ENCODE data around the gene SELENBP1.
"Not testable (repeated sequence)": the region's sequence is repeated elsewhere in the genome, so short reads cannot be mapped to it uniquely, and the experiment has no call there.

The SELENBP1 gene

DNA sequence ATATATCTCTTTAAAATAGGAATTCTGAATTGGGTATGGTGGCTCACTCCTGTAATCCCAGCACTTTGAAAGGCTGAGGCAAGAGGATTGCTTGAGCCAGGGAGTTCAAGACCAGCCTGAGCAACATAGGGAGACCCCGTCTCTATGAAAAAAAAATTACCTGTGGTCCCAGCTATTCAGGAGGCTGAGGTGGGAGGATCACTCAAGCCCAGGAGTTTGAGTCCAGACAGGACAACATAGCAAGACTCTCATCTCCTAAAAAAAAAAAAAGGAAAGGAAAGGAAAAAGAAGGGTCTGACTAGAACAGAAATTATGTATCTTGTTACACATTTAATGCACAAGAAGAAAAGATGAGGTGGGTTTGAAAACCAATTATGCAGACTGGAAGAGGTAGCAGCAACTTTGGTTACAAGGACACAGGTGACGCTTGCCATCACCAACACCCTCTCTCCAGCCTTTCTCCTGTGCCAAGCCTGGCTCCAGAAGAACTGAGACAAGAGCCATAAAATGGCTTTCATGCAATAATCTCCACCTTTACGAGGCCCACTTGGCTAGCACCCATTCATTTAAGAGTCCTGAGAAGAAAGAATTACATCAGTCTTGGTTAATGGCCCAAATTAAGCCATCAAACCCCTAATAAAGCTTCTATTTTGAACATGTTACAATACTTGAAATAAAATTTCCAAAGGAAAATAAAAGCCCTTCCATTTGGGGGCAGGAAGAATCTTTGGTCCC is 4.8 kb upstream of the SELENBP1 start:
- DNase-seq, result no peak

DNA sequence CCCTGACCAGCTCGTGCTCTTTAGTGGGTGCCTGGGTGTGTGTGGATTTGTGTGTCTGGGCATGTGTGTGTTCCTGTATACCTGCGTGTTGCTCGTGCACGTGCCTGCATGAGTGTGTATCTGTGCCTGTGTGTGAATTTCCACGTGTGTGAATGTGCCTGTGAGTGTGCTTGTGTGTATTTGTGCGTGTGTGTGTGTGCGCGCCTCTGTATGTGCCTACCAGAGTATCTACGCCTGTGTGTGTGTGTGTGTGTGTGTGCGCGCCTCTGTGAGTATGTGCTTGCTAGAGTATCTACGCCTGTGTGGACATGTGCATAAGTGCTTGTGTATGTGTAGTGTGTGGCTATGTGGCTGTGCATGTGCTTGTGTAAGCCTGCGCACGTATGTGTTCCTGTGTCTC is 691 bp upstream of the SELENBP1 start:
- no peak for DNase-seq

DNA sequence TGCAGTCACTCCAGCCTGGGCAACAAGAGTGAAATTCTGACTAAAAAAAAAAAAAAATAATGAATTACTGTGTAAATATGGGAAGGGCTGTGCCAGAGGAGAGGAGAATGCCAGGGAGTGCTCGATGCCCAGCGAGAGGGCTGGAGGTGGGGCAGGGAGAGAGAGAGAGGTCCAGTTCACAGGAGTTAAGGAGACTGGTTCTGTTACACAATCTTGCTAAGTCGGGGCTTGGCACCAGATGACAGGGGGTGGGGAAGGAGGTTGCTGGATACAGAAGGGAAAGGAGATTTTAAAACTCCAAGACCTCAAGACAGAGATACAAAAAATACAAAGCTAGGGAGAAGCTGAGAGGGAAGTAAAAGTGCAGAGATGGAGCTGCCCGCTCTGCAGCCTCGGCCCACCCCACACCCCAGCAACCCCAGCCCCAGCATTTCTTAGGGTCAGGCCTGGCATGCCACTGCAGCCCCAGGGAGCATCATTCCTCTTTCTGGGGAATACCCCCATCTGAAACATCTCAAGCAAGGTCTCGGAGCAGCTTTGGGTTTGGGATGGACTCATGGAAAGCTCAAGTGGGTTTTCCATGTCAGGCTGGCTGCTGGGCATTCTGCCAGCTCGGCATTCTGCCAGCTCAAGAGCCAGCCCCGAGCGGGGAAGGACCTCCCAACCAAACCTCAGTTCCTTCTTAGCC is 991 bp downstream of the SELENBP1 start:
- DNase-seq, result no peak

DNA sequence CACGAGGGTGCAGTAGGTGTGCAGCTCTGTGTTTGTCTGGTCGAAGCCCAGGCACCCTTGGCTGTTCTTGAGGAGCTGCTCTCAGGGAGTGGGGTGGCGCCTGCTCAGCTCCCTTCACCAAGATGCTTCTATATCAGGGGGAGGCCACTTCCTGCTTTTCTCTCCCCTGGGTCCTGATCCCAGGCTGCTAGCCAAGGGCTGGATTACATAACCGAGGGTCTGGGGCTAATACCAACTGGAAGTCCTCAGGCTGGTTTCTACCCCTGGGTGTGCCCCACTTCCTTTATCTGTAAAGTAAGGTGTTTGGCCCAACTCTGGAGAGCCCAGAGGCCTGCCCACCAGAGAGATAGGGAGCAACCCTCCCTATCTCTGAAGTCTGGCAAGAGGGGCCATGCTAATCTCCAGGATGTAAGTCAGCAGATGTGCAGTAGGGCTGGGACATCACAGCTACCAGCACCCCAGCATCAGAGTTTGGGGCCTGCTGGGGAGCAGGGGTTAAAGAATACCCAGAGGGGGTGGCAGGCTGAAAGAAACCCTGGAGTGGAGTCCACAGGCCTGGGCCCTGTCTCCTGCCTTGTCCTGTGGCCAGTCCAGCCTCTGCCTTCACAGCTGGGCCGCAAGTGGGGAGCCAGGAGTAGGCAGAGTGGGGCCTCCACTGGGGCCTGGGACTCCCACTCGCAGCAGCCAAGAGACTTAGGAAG is 2.1 kb downstream of the SELENBP1 start:
- DNase-seq, result no peak

GRCh38 chr1:151369621-151370048 is 2.9 kb downstream of the SELENBP1 start:
- DNase-seq, result no peak

DNA sequence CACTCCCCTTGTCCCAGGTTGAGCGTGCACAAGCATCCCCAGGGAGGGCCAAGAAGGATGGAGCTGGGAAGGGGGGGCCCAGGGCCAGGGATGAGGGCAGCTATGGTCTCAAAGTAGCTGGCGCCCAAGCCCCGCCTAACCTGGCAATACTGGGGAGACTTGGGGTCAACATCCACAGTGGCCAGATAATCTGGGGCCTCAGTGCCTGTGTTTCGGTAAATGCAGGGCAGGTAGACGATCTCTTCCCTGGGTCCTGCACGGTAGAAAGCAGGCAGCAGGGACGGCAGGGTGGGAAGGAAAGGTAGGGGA is 3.2 kb downstream of the SELENBP1 start:
- DNase-seq, result no peak

GRCh38 chr1:151368393-151369301 is 3.9 kb downstream of the SELENBP1 start:
- no peak for DNase-seq

- DNase-seq, result no peak
Observed at GRCh38 chr1:151367658-151368392, 4.7 kb downstream of the SELENBP1 start.

GRCh38 chr1:151364996-151365395 is 7.5 kb downstream of the SELENBP1 start:
- DNase-seq, result no peak

DNA sequence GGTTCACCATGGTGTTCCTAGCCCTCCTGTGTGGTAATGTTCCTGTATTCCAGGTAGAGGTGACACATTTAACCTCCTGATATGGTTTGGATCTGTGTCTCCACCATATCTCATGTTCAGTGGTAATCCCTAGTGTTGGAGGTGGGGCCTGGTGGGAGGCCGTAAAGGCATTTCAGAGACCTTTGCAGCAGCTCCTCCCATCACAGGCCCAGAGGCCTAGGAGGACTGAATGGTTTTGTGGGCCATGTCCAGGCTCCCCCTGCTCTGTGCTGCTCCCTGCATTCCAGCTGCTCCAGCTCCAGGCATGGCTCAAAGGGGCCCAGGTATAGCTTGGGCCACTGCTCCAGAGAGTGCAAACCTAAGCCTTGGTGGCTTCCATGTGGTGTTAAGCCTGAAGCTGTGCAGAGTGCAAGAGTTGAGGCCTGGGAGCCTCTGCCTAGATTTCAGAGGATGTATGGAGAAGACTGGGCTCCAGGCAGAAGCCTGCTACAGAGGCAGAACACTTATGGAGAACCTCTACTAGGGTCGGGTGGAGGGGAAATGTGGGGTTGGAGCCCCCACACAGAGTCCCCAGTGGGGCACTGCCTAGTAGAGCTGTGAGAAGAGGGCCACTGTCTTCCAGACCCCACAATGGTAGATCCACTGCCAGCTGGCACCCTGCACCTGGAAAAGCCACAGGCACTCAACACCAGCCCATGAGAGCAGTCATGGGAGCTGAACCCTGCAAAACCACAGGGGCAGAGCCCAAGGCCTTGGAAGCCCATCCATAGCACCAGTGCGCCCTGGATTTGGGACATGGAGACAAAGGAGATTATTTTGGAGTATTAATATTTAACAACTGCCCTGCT is 10.0 kb downstream of the SELENBP1 start:
- no peak for DNase-seq

GRCh38 chr1:151361883-151362282 is 10.6 kb downstream of the SELENBP1 start:
- no peak for DNase-seq

DNA sequence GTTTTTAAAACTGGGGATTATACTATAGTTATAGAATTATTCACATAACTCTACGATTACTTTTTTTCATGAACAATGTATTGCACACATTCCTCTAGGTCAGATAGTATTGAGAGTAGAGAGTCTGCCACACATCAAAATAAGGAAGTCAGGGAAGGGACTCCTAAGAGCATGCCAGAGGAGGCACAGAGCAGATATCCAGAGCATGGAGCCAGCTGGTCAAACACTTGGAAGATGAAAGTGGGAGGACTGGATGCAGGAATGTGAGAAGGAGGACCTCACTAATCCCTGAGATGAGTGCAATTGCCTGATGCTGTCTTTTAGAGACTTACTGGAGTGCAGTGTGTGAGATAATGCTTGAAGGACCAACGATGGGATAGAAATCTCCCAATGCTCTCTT is 15.8 kb downstream of the SELENBP1 start:
- no peak for DNase-seq

DNA sequence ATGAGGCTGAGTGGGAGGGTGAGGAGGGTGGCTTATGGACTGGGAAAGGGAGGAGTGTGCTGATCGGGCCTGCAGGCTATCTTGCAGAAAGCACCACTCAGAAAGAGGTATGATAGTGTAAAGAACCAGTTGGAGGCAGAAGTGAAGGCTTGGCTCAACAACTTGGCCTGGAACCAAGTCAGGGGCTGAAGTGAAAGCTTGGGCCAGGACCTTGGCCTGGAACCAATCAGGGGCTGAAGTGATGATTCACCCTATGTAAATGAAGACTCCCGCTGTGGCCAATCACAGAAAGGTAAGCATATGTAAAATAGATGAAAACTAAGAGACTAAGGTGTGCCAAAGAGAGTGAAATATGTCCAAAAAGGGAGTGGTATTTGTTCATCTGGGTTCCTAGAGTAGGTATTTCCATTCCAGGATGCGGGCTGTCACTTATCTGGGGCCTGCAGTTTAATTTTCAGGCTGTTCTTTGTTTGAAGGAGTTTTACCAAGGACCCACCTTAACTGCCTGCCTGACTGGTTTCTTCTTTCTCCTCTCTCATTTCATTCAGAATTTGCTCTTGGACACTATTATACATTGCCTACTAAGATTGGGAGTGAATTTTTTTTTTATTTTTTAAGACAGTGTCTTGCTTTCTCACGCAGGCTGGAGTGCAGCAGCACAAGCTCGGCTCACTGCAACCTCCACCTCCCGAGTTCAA is 20.3 kb downstream of the SELENBP1 start:
- no peak for DNase-seq

DNA sequence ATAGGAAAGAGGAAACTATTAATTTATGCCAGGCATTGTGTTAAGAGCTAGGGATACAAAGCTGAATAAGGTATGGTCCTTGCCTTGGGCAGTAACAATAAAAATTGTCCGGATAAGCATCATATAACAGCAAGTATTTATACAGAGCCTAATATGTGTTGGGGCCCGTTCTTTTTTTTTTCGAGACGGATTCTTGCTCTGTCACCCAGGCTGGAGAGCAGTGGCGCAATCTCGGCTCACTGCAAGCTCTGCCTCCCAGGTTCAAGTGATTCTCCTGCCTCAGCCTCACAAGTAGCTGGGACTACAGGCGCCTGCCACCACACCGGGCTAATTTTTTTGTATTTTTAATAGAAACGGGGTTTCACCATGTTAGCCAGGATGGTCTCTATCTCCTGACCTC is 22.2 kb downstream of the SELENBP1 start:
- DNase-seq, result not testable (repeated sequence)

- DNase-seq, result no peak
Observed at GRCh38 chr1:151347523-151348246, 24.8 kb downstream of the SELENBP1 start.

- peak; percentile 92 for DNase-seq
Observed at GRCh38 chr1:151346769-151347522, 25.6 kb downstream of the SELENBP1 start, which contains the start of gene RFX5. TSS of gene RFX5 (minus strand) at chr1:151347252. CDS start at chr1:151346320, 932 bp downstream.

GRCh38 chr1:151346082-151346768 is 26.3 kb downstream of the SELENBP1 start:
- peak; percentile 64 for DNase-seq

- no peak for DNase-seq
Observed at GRCh38 chr1:151344291-151344690, 28.2 kb downstream of the SELENBP1 start.

Measured in activated CD8-positive, alpha-beta memory T cell treated with anti-CD3 and anti-CD28 coated beads for 24 hours (primary cell).